Trophoblast cell (in vitro differentiated cells and primary cell): Measurements from ENCODE around the gene USP16.

Experiments used
- DNase-seq, 2 donors: peaks; one replicate each; pipeline ENCODE4 v3.0.0-alpha.2; 2016
- H2AFZ ChIP-seq: 2 replicates; pipeline ENCODE4 v1.6.1; 2013; ENCODE audit warnings: low read length, moderate library complexity, mild to moderate bottlenecking; ENCODE audit not compliant: insufficient read depth, poor library complexity
- H2AK5ac ChIP-seq: 2 replicates; pipeline ENCODE4 v1.6.1; 2013; ENCODE audit warnings: mild to moderate bottlenecking, low read length
- H2BK120ac ChIP-seq: 2 replicates; pipeline ENCODE4 v1.6.1; 2013; ENCODE audit warnings: low read length, mild to moderate bottlenecking, moderate library complexity; ENCODE audit not compliant: insufficient read depth, poor library complexity
- H2BK12ac ChIP-seq: 2 replicates; pipeline ENCODE4 v1.6.1; 2013; ENCODE audit warnings: mild to moderate bottlenecking, low read length, moderate library complexity
- H2BK5ac ChIP-seq: 2 replicates; pipeline ENCODE4 v1.6.1; 2013; ENCODE audit warnings: low read length, low read depth, moderate library complexity, mild to moderate bottlenecking; ENCODE audit not compliant: poor library complexity
- H3K14ac ChIP-seq: 2 replicates; pipeline ENCODE4 v1.6.1; 2013; ENCODE audit warnings: mild to moderate bottlenecking, low read length
- H3K18ac ChIP-seq: 2 replicates; pipeline ENCODE4 v1.6.1; 2013; ENCODE audit warnings: mild to moderate bottlenecking, low read length
- H3K23ac ChIP-seq: 2 replicates; pipeline ENCODE4 v1.6.1; 2013; ENCODE audit warnings: low read length
- H3K27ac ChIP-seq: 2 replicates; pipeline ENCODE4 v1.5.1; 2013; ENCODE audit warnings: low read depth, mild to moderate bottlenecking, inconsistent platforms, low read length, moderate library complexity
- H3K27me3 ChIP-seq: 2 replicates; pipeline ENCODE4 v1.6.1; 2013; ENCODE audit warnings: inconsistent platforms, mild to moderate bottlenecking, low read length, moderate library complexity; ENCODE audit not compliant: insufficient read depth
- H3K36me3 ChIP-seq, 2 experiments: 1 replicate in 1 of 2; 2 replicates in 1 of 2; pipeline ENCODE4 v1.6.1; 2013; ENCODE audit warnings: low read length in 2 of 2, mild to moderate bottlenecking in 2 of 2, moderate library complexity in 1 of 2; ENCODE audit not compliant: insufficient read depth in 2 of 2, control insufficient read depth in 1 of 2
- H3K4ac ChIP-seq: 2 replicates; pipeline ENCODE4 v1.6.1; 2013; ENCODE audit warnings: low read depth, mild to moderate bottlenecking, low read length, moderate library complexity
- H3K4me1 ChIP-seq, 2 experiments: 1 replicate in 1 of 2; 2 replicates in 1 of 2; pipeline ENCODE4 v1.6.1; 2013; ENCODE audit warnings: low read length in 2 of 2, mild to moderate bottlenecking in 2 of 2, moderate library complexity in 1 of 2; ENCODE audit not compliant: insufficient read depth in 2 of 2, control insufficient read depth in 1 of 2
- H3K4me2 ChIP-seq: 2 replicates; pipeline ENCODE4 v1.6.1; 2013; ENCODE audit warnings: inconsistent platforms, mild to moderate bottlenecking, low read length, moderate library complexity
- H3K4me3 ChIP-seq: 2 replicates; pipeline ENCODE4 v1.5.1; 2013; ENCODE audit warnings: mild to moderate bottlenecking, low read depth, low read length, inconsistent platforms
- H3K79me1 ChIP-seq: one replicate; pipeline ENCODE4 v1.6.1; 2013; ENCODE audit warnings: low read length
- H3K79me2 ChIP-seq: 2 replicates; pipeline ENCODE4 v1.6.1; 2013; ENCODE audit warnings: low read length, mild to moderate bottlenecking; ENCODE audit not compliant: control insufficient read depth, insufficient read depth, poor library complexity
- H3K9ac ChIP-seq: 2 replicates; pipeline ENCODE4 v1.6.1; 2013; ENCODE audit warnings: mild to moderate bottlenecking, low read length
- H3K9me3 ChIP-seq: 2 replicates; pipeline ENCODE4 v1.6.1; 2013; ENCODE audit warnings: low read depth, mild to moderate bottlenecking, control low read depth, inconsistent platforms, low read length; ENCODE audit not compliant: insufficient read depth
- H4K12ac ChIP-seq: 2 replicates; pipeline ENCODE4 v1.6.1; 2013; ENCODE audit warnings: low read depth, mild to moderate bottlenecking, low read length, moderate library complexity
- H4K8ac ChIP-seq: 2 replicates; pipeline ENCODE4 v1.6.1; 2013; ENCODE audit warnings: low read depth, mild to moderate bottlenecking, low read length, moderate library complexity
- H4K91ac ChIP-seq: one replicate; pipeline ENCODE4 v1.6.1; 2013; ENCODE audit warnings: low read depth, mild to moderate bottlenecking, low read length, moderate library complexity
- WGBS: extraction: QIAGEN DNeasy Blood & Tissue Kit; methylation state at CpG from one replicate; pipeline ENCODE4 v1.1.7; 2013; ENCODE audit warnings: missing lambda C conversion rate; ENCODE audit not compliant: insufficient read length, insufficient coverage; ENCODE audit errors: extremely low coverage; 5-methylcytosine and 5-hydroxymethylcytosine counted together

USP16 gene

DNA sequence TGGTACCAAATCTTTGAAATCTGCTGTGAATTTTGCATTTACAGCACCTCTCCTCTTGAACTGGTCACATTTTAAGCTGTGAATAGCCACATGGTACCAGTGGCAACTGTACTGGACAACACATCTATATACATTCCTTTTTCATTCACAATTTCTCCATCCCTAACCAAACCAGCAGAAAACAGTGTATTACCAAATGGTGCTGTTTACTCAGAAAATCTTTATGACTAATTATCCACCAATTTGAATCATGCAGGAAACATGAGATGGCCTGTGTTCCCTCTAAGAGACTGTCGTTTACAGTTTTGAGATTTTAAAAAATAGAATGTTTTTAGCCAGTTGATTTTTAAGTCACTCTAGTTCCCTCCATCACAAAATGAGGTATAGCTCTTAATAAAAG, 66.6 kb downstream of the USP16 start:
- no peak overlapping the region for H4K12ac ChIP-seq
- no peaks in the 10 kb centered on the region for H3K79me2 ChIP-seq
- no peak overlapping the region for H4K8ac ChIP-seq
- H3K9ac ChIP-seq, result no peak overlapping the region
- no peak overlapping the region for H3K14ac ChIP-seq
- no peak overlapping the region for H3K18ac ChIP-seq
- no peak overlapping the region for H2BK120ac ChIP-seq
- no peaks in the 10 kb centered on the region for H3K79me1 ChIP-seq
- no peak overlapping the region for H2AK5ac ChIP-seq
- H3K4me3 ChIP-seq, result no peak overlapping the region
- H3K27ac ChIP-seq, result no peak overlapping the region
- no peak overlapping the region for H3K4ac ChIP-seq
- H3K4me1 ChIP-seq, result no peaks in the 10 kb centered on the region
- H2AFZ ChIP-seq, result no peak overlapping the region
- H3K9me3 ChIP-seq, result no peaks in the 10 kb centered on the region
- no peak overlapping the region for H3K23ac ChIP-seq
- H3K27me3 ChIP-seq, result no peaks in the 10 kb centered on the region
- DNase-seq, result peak; percentile 20 to 87
- H4K91ac ChIP-seq, result no peak overlapping the region
- H2BK5ac ChIP-seq, result no peak overlapping the region
- H2BK12ac ChIP-seq, result no peak overlapping the region
- WGBS, result no CpG with 5 or more reads among the region's 1 CpG
- H3K36me3 ChIP-seq, result no peaks in the 10 kb centered on the region
- H3K4me2 ChIP-seq, result no peak overlapping the region

DNA sequence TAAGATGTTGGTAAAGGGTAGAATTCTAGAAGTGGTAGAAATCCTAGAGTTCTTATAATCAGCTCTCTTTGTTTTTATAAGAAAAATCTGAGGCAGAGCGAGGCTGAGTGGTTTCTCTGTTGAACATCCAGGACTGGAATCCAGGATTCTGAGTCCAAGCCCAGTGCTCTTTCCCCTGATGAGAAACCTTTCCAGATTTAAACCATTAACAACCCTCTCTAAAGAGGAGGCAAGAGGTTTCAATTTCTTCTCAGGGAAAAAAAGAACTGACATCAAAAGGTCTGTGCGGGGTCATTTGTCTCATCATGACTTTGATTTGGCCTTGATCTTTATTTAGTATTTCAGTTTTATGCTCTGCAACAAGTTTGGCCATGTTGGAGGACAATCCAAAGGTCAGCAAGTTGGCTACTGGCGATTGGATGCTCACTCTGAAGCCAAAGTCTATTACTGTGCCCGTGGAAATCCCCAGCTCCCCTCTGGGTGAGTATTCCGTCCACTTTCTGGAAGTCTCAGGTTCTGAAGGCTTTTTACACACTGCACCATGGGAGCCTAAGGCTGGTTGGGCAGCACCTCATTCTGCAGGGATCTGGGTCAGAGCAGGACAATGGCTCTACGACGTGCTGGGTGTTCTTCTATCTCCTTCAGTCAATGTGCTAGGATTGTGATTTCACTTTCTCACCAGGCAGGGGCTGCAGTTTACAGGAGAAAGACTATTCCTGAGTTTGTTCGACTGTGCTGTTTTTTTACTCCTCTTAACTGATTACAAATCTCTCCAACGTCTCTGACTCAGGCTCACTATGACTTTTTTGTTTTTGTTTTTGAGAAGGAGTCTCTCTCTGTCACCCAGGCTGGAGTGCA, 67.9 kb downstream of the USP16 start:
- DNase-seq, result peak in 1 of 2 donors; percentile 21
- no peaks in the 10 kb centered on the region for H3K79me1 ChIP-seq
- H3K4me2 ChIP-seq, result no peak overlapping the region
- no peaks in the 10 kb centered on the region for H3K79me2 ChIP-seq
- H3K23ac ChIP-seq, result no peak overlapping the region
- H3K18ac ChIP-seq, result no peak overlapping the region
- no peak overlapping the region for H2BK120ac ChIP-seq
- H3K14ac ChIP-seq, result no peak overlapping the region
- no peak overlapping the region for H2AK5ac ChIP-seq
- H3K4me1 ChIP-seq, result no peaks in the 10 kb centered on the region
- H2BK5ac ChIP-seq, result no peak overlapping the region
- no peak overlapping the region for H3K4me3 ChIP-seq
- no CpG with 5 or more reads among the region's 9 CpGs for WGBS
- no peak overlapping the region for H3K27ac ChIP-seq
- no peak overlapping the region for H4K12ac ChIP-seq
- no peak overlapping the region for H2BK12ac ChIP-seq
- no peak overlapping the region for H2AFZ ChIP-seq
- no peak overlapping the region for H4K8ac ChIP-seq
- H3K4ac ChIP-seq, result no peak overlapping the region
- no peak overlapping the region for H3K9ac ChIP-seq
- no peaks in the 10 kb centered on the region for H3K9me3 ChIP-seq
- no peaks in the 10 kb centered on the region for H3K27me3 ChIP-seq
- H3K36me3 ChIP-seq, result no peaks in the 10 kb centered on the region
- H4K91ac ChIP-seq, result no peak overlapping the region

GRCh38 chr21:29096218-29097015, 71.9 kb downstream of the USP16 start:
- no peak for DNase-seq
- H3K4me1 ChIP-seq, result peaks cover 0 to 1% of the 10 kb centered on the region in 2 experiments
- no peak overlapping the region for H4K12ac ChIP-seq
- H3K27me3 ChIP-seq, result no peaks in the 10 kb centered on the region
- no peak overlapping the region for H3K4me2 ChIP-seq
- no peak overlapping the region for H2AFZ ChIP-seq
- H4K91ac ChIP-seq, result no peak overlapping the region
- H3K23ac ChIP-seq, result no peak overlapping the region
- H2BK120ac ChIP-seq, result no peak overlapping the region
- no peak overlapping the region for H3K27ac ChIP-seq
- H3K79me1 ChIP-seq, result no peaks in the 10 kb centered on the region
- no peaks in the 10 kb centered on the region for H3K36me3 ChIP-seq
- H3K9me3 ChIP-seq, result no peaks in the 10 kb centered on the region
- H3K4ac ChIP-seq, result no peak overlapping the region
- no CpG with 5 or more reads among the region's 8 CpGs for WGBS
- H2BK12ac ChIP-seq, result no peak overlapping the region
- no peaks in the 10 kb centered on the region for H3K79me2 ChIP-seq
- H3K14ac ChIP-seq, result no peak overlapping the region
- no peak overlapping the region for H3K9ac ChIP-seq
- H2AK5ac ChIP-seq, result no peak overlapping the region
- no peak overlapping the region for H3K18ac ChIP-seq
- no peak overlapping the region for H3K4me3 ChIP-seq
- H2BK5ac ChIP-seq, result no peak overlapping the region
- H4K8ac ChIP-seq, result no peak overlapping the region

DNA sequence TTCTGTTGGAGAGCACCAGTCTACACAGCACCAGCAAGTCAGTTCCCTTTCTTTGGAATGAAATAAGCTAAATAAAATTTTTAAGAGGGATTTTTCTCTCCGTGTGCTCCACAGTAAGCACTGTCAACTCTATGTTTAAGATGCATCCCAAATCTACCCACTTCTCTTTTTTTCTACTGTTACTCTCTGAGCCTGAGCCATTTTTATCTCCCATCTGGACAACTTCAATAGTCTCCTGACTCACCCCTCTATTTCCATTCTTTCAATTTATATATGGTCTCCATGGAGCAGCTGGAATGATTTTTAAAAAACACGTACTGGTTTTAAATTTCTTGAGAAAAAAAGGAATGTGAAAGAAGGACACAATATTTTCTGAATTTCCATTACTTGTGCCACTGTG, 73.7 kb downstream of the USP16 start:
- Histone ChIP-seq H4K8ac (no peak overlapping the region), H3K14ac (no peak overlapping the region)
- WGBS, result no CpG with 5 or more reads among the region's 2 CpGs

More for the DNA sequence above, 73.7 kb downstream of the USP16 start:
- no peaks in the 10 kb centered on the region for H3K27me3 ChIP-seq
- no peak overlapping the region for H3K4me2 ChIP-seq
- H3K79me1 ChIP-seq, result no peaks in the 10 kb centered on the region
- no peak overlapping the region for H2AK5ac ChIP-seq
- H3K23ac ChIP-seq, result no peak overlapping the region
- H3K4me3 ChIP-seq, result no peak overlapping the region
- H4K12ac ChIP-seq, result no peak overlapping the region
- H2AFZ ChIP-seq, result no peak overlapping the region
- H2BK5ac ChIP-seq, result no peak overlapping the region
- no peaks in the 10 kb centered on the region for H3K36me3 ChIP-seq
- H2BK120ac ChIP-seq, result no peak overlapping the region
- no peak for DNase-seq
- H3K9ac ChIP-seq, result no peak overlapping the region
- H3K27ac ChIP-seq, result no peak overlapping the region
- no peak overlapping the region for H2BK12ac ChIP-seq
- no peak overlapping the region for H3K18ac ChIP-seq
- H3K4ac ChIP-seq, result no peak overlapping the region
- H3K4me1 ChIP-seq, result peaks cover 0 to 1% of the 10 kb centered on the region in 2 experiments
- H3K79me2 ChIP-seq, result no peaks in the 10 kb centered on the region
- H4K91ac ChIP-seq, result no peak overlapping the region
- no peaks in the 10 kb centered on the region for H3K9me3 ChIP-seq
